Measurements from ENCODE around the gene FANK1. TPM values are rescaled to one million over a fixed set of nuclear protein-coding genes. Genes with fewer than 3 reads are reported as not detected.
"Not testable (repeated sequence)": the region's sequence is repeated elsewhere in the genome, so short reads cannot be mapped to it uniquely, and the experiment has no call there.

The FANK1 gene
- total and polyA plus RNA-seq, 5 donors, result 0.37 to 1.0 (median 0.44) TPM

GRCh38 chr10:125933693-125934092 is 37.3 kb downstream of the FANK1 start:
- no peak for ATAC-seq

GRCh38 chr10:125936331-125936730 is 40.0 kb downstream of the FANK1 start:
- Histone ChIP-seq H3K27me3 (ENCODE audit: control insufficient read depth, insufficient read depth) (no peaks in the 10 kb centered on the region), H3K4me3 (ENCODE audit: low read length) (no peak overlapping the region), H3K9me3 (ENCODE audit: control insufficient read depth, low read length) (no peaks in the 10 kb centered on the region), H3K4me1 (ENCODE audit: control insufficient read depth, insufficient read depth, low read length) (no peaks in the 10 kb centered on the region), H3K27ac (ENCODE audit: low read length) (no peak overlapping the region)
- WGBS, result 69% methylated on average over 2 of the region's 2 CpGs
- intact Hi-C loops (cut with DNase I), result no loop called here
- ATAC-seq (no peak), DNase-seq (no peak)

More at GRCh38 chr10:125933693-125934092, 37.3 kb downstream of the FANK1 start:
- WGBS, result 71% methylated on average over 4 of the region's 4 CpGs
- no peaks in the 10 kb centered on the region for H3K27me3 ChIP-seq (ENCODE audit: control insufficient read depth, insufficient read depth)
- H3K4me3 ChIP-seq (ENCODE audit: low read length), result no peak overlapping the region
- no peak overlapping the region for H3K27ac ChIP-seq (ENCODE audit: low read length)
- no peak for DNase-seq
- no peaks in the 10 kb centered on the region for H3K4me1 ChIP-seq (ENCODE audit: control insufficient read depth, insufficient read depth, low read length)
- H3K9me3 ChIP-seq (ENCODE audit: control insufficient read depth, low read length), result no peaks in the 10 kb centered on the region
- intact Hi-C loops (cut with DNase I), result no loop called here

- DNase-seq (no peak), ATAC-seq (no peak)
- Histone ChIP-seq H3K4me3 (ENCODE audit: low read length) (no peak overlapping the region), H3K4me1 (ENCODE audit: control insufficient read depth, insufficient read depth, low read length) (no peaks in the 10 kb centered on the region), H3K27ac (ENCODE audit: low read length) (no peak overlapping the region), H3K27me3 (ENCODE audit: control insufficient read depth, insufficient read depth) (no peaks in the 10 kb centered on the region), H3K9me3 (ENCODE audit: control insufficient read depth, low read length) (no peaks in the 10 kb centered on the region)
- WGBS, result 64% methylated on average over 13 of the region's 13 CpGs
- intact Hi-C loops (cut with DNase I), result no loop called here
Measured at GRCh38 chr10:125940515-125940914, 44.2 kb downstream of the FANK1 start.

- WGBS, result 83% methylated on average over 1 of the region's 1 CpG
- intact Hi-C loops (cut with DNase I), result no loop called here
- peaks cover 11% of the 10 kb centered on the region for H3K9me3 ChIP-seq (ENCODE audit: control insufficient read depth, low read length)
- H3K4me3 ChIP-seq (ENCODE audit: low read length), result no peak overlapping the region
- no peaks in the 10 kb centered on the region for H3K27me3 ChIP-seq (ENCODE audit: control insufficient read depth, insufficient read depth)
- no peaks in the 10 kb centered on the region for H3K4me1 ChIP-seq (ENCODE audit: control insufficient read depth, insufficient read depth, low read length)
- ATAC-seq (no peak), DNase-seq (no peak)
- no peak overlapping the region for H3K27ac ChIP-seq (ENCODE audit: low read length)
Measured at GRCh38 chr10:125951290-125951689, 54.9 kb downstream of the FANK1 start.

- ATAC-seq (no peak), DNase-seq (no peak)
- Histone ChIP-seq H3K27ac (ENCODE audit: low read length) (no peak overlapping the region), H3K4me1 (ENCODE audit: control insufficient read depth, insufficient read depth, low read length) (no peaks in the 10 kb centered on the region), H3K4me3 (ENCODE audit: low read length) (no peak overlapping the region), H3K9me3 (ENCODE audit: control insufficient read depth, low read length) (peaks cover 11% of the 10 kb centered on the region), H3K27me3 (ENCODE audit: control insufficient read depth, insufficient read depth) (no peaks in the 10 kb centered on the region)
- intact Hi-C loops (cut with DNase I), result no loop called here
- WGBS, result 91% methylated on average over 9 of the region's 9 CpGs
Measured at GRCh38 chr10:125953778-125954385, 57.5 kb downstream of the FANK1 start.

- ATAC-seq (no peak), DNase-seq (no peak)
- Histone ChIP-seq H3K9me3 (ENCODE audit: control insufficient read depth, low read length) (peaks cover 11% of the 10 kb centered on the region), H3K4me3 (ENCODE audit: low read length) (no peak overlapping the region), H3K27me3 (ENCODE audit: control insufficient read depth, insufficient read depth) (no peaks in the 10 kb centered on the region), H3K27ac (ENCODE audit: low read length) (no peak overlapping the region), H3K4me1 (ENCODE audit: control insufficient read depth, insufficient read depth, low read length) (no peaks in the 10 kb centered on the region)
- 49% methylated on average over 3 of the region's 3 CpGs for WGBS
- intact Hi-C loops (cut with DNase I), result no loop called here
Measured at GRCh38 chr10:125955766-125956165, 59.4 kb downstream of the FANK1 start.

GRCh38 chr10:125961743-125962142 is 65.4 kb downstream of the FANK1 start:
- DNase-seq, result no peak
- Histone ChIP-seq H3K27me3 (ENCODE audit: control insufficient read depth, insufficient read depth) (no peaks in the 10 kb centered on the region), H3K4me3 (ENCODE audit: low read length) (no peak overlapping the region), H3K27ac (ENCODE audit: low read length) (no peak overlapping the region), H3K4me1 (ENCODE audit: control insufficient read depth, insufficient read depth, low read length) (no peaks in the 10 kb centered on the region), H3K9me3 (ENCODE audit: control insufficient read depth, low read length) (no peaks in the 10 kb centered on the region)
- intact Hi-C loops (cut with DNase I), result no loop called here
- no peak for ATAC-seq
- WGBS, result 74% methylated on average over 1 of the region's 1 CpG

GRCh38 chr10:125962200-125962599 is 65.8 kb downstream of the FANK1 start:
- no peaks in the 10 kb centered on the region for H3K4me1 ChIP-seq (ENCODE audit: control insufficient read depth, insufficient read depth, low read length)

GRCh38 chr10:125964558-125964957 is 68.2 kb downstream of the FANK1 start:
- Histone ChIP-seq H3K27ac (ENCODE audit: low read length) (no peak overlapping the region), H3K4me3 (ENCODE audit: low read length) (no peak overlapping the region), H3K9me3 (ENCODE audit: control insufficient read depth, low read length) (no peaks in the 10 kb centered on the region), H3K4me1 (ENCODE audit: control insufficient read depth, insufficient read depth, low read length) (no peaks in the 10 kb centered on the region), H3K27me3 (ENCODE audit: control insufficient read depth, insufficient read depth) (no peaks in the 10 kb centered on the region)
- DNase-seq (no peak), ATAC-seq (no peak)
- intact Hi-C loops (cut with DNase I), result no loop called here
- WGBS, result 91% methylated on average over 2 of the region's 2 CpGs

More at GRCh38 chr10:125962200-125962599, 65.8 kb downstream of the FANK1 start:
- DNase-seq (no peak), ATAC-seq (no peak)
- intact Hi-C loops (cut with DNase I), result no loop called here
- Histone ChIP-seq H3K9me3 (ENCODE audit: control insufficient read depth, low read length) (no peaks in the 10 kb centered on the region), H3K4me3 (ENCODE audit: low read length) (no peak overlapping the region), H3K27me3 (ENCODE audit: control insufficient read depth, insufficient read depth) (no peaks in the 10 kb centered on the region), H3K27ac (ENCODE audit: low read length) (no peak overlapping the region)
- WGBS, result 95% methylated on average over 3 of the region's 3 CpGs

- intact Hi-C loops (cut with DNase I), result no loop called here
- 85% methylated on average over 1 of the region's 1 CpG for WGBS
Measured at GRCh38 chr10:125967533-125967932, 71.2 kb downstream of the FANK1 start.

GRCh38 chr10:125970077-125970630 is 73.8 kb downstream of the FANK1 start:
- H3K27me3 ChIP-seq (ENCODE audit: control insufficient read depth, insufficient read depth); H3K4me1 ChIP-seq (ENCODE audit: control insufficient read depth, insufficient read depth, low read length); ATAC-seq; DNase-seq; H3K27ac ChIP-seq (ENCODE audit: low read length); H3K9me3 ChIP-seq (ENCODE audit: control insufficient read depth, low read length); H3K4me3 ChIP-seq (ENCODE audit: low read length): not testable (repeated sequence)
- intact Hi-C loops (cut with DNase I), result loop anchor here in 2 of 4 donors (5.0 to 10.0 kb wide), 2 partner anchors 103 to 535 kb away; no protein-coding TSS in a partner anchor
- 90% methylated on average over 32 of the region's 36 CpGs for WGBS

More at GRCh38 chr10:125967533-125967932, 71.2 kb downstream of the FANK1 start:
- Histone ChIP-seq H3K27me3 (ENCODE audit: control insufficient read depth, insufficient read depth) (no peaks in the 10 kb centered on the region), H3K9me3 (ENCODE audit: control insufficient read depth, low read length) (no peaks in the 10 kb centered on the region), H3K4me3 (ENCODE audit: low read length) (no peak overlapping the region), H3K27ac (ENCODE audit: low read length) (no peak overlapping the region), H3K4me1 (ENCODE audit: control insufficient read depth, insufficient read depth, low read length) (no peaks in the 10 kb centered on the region)
- ATAC-seq, result no peak
- DNase-seq, result no peak

All from right cardiac atrium (tissue), 5 donors.